ENCODE results near the gene CNMD.
"Not testable (repeated sequence)": the region's sequence is repeated elsewhere in the genome, so short reads cannot be mapped to it uniquely, and the experiment has no call there.

CNMD gene

DNA sequence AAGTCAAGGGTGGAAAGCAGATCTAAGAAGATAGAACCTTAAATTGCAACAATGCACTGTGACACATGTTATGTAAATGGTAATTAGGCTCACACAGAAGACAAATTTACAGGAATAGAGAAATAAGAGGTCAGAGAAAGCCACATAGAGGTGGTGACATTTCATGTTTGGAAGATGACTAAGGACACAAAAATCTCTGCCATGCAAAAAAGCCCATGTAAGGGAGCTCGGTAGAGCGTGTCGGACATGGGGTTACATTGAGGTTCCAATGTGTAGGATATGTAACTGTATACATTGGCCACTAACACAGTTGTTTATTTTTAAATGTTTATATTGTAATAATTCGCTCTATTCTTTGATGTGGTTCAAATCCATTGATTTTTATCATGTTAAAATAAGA lies 53.2 kb downstream of the CNMD start:
- DNase-seq (ENCODE audit: low read depth), result no peak

DNA sequence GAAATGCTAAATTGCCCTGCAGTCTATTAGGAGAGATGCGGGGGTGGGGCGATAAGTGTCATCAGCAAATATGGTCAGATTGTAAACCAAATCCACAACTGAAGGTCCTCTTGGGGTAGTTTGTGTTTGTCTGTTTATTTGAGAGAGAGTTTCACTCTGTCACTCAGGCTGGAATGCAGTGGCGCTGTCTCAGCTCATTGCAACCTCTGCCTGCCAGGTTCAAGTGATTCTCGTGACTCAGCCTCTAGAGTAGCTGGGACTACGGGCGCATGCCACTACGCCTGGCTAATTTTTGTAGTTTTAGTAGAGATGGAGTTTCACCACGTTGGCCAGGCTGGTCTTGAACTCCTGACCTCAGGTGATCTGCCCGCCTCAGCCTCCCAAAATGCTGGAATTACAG lies 53.8 kb downstream of the CNMD start:
- not testable (repeated sequence) for DNase-seq (ENCODE audit: low read depth)

DNA sequence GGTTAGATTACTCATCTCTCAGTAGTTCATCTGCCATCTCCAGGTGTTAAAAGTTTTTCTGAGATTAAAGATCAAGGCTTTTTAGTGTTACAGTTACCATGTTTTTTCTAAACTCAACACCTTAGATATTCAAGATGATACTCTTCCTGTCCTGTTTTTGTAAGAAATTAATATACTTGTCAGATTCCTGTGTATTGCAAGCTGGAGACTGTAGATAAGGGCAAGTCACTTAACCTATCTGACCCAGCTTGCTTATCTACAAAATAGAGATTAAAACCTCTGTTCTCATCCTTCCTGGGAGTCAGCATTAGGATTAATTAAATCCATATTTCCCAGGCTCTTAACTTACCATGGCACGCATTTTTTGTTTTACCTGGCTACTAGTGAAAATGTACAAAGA lies 61.8 kb downstream of the CNMD start:
- no peak for DNase-seq (ENCODE audit: low read depth)

DNA sequence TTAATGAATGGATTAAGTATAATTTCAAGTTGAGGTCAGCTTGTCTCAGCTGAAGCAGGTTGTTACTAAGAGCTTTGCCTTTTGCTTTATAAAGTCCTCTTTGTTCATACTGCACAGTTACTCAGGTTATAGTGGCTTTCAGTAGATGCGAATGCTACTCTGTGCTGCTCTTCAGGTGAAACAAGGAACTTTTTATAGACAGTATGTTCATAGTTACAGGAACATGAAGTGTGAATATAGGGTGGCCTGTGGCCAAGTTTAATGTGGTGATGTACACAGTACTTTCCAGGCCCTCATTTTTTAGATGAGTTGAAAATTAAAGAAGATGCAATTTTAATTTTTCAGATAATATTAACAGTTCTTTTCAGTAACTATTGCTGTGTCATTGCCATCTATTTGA lies 66.2 kb downstream of the CNMD start:
- DNase-seq (ENCODE audit: low read depth), result no peak

DNA sequence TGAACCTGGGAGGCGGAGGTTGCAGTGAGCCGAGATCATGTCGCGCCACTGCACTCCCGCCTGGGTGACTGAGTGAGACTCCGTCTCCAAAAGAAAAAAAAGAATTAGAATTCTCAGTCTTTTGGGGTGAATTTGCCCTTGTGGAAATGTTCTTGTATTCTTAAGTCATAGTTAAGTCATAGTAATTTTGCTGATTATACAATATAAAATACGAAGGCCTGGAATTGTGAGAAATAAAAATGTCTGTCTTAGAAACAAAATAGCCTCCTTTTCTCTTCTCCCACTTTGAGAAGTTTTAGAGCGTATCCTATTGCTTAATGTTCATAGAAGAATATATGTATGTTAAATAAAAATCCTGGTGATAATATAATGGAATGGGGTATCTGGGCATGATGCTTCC lies 68.9 kb downstream of the CNMD start:
- DNase-seq (ENCODE audit: low read depth), result no peak

DNA sequence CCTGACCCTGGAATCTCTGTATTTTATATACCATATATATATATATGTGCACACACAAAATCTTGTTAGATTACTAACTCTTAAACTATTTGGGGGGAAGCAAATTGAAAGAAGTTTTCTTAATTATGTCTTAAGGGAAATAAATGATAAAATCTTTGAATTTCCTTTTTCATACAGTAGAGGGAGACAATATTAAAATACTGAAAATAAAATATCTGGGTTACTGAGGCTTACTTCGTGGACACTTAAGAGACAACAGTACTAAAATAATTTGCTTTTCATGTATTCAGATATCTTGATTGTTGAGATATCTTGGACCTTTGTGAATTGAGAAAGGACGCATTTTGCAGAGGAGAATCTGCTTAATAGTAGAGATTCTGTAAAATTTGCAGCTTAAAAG lies 69.9 kb downstream of the CNMD start:
- no peak for DNase-seq (ENCODE audit: low read depth)

DNA sequence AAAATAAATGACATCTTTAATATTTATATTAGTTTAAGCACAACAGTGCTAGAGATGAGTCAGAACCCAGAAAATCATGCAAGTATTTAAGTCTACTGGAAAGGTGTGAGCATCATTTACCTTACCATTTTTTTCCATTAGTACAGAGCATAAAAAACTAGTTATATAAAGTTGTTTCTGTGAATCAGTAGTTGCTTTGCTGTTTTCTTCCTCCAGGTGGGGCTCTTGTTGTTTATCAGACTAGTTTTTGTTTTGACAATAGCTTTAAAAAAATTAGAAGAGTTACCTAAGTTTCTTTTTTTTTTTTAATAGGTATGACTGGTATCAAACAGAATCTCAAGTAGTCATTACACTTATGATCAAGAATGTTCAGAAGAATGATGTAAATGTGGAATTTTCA lies 74.3 kb downstream of the CNMD start:
- DNase-seq (ENCODE audit: low read depth), result no peak

DNA sequence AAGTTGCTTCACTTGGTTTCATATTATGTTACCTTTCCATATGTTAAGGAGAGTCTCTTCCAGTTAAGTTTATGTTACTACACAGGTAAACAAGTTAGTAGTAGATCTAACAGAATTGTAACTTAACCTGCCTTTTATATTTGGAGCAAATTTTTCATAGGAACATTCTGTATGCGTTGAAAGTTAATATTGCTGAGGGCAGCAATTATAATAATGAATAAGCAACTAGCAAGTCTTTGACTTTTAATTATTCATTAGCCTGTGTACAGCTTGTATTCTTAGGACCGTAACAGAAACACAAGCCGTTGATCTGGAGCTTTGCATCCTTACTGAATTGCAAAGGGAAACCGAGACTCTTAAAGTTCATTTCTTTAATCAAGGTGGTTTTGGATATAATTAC lies 75.3 kb downstream of the CNMD start:
- DNase-seq (ENCODE audit: low read depth), result no peak

DNA sequence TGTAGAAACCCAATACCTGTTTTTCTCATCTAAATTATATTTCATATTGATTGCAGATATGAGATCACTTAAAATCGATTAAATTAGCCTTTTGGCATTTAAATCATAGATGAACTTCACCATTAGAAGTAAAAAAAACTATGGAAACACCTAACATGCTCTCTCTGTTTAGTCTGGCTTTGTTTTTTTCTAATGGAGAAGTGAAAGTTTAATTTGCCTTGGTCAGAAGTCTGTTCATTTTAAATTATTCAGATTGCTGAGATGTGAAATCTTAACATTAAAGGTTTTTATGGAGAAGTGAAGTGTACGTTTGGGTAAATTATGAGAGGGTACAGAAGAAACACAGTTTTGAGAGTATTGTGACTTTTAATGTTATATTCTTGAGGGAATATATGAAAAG lies 80.3 kb downstream of the CNMD start:
- DNase-seq (ENCODE audit: low read depth), result no peak

Measured in activated T-cell treated with anti-CD3 and anti-CD28 coated beads for 48 hours (primary cell).